Activated CD4-positive, alpha-beta T cell treated with anti-CD3 and anti-CD28 coated beads, Interleukin-2, amount 50 U/mL, for 48 hours (primary cell): Measurements from ENCODE around the gene CTU2.
"Not testable (repeated sequence)": the region's sequence is repeated elsewhere in the genome, so short reads cannot be mapped to it uniquely, and the experiment has no call there.

Experiments
- DNase-seq, 2 experiments: peaks; one replicate each; pipeline ENCODE4 v3.0.0-alpha.2; 2020

The CTU2 gene

DNA sequence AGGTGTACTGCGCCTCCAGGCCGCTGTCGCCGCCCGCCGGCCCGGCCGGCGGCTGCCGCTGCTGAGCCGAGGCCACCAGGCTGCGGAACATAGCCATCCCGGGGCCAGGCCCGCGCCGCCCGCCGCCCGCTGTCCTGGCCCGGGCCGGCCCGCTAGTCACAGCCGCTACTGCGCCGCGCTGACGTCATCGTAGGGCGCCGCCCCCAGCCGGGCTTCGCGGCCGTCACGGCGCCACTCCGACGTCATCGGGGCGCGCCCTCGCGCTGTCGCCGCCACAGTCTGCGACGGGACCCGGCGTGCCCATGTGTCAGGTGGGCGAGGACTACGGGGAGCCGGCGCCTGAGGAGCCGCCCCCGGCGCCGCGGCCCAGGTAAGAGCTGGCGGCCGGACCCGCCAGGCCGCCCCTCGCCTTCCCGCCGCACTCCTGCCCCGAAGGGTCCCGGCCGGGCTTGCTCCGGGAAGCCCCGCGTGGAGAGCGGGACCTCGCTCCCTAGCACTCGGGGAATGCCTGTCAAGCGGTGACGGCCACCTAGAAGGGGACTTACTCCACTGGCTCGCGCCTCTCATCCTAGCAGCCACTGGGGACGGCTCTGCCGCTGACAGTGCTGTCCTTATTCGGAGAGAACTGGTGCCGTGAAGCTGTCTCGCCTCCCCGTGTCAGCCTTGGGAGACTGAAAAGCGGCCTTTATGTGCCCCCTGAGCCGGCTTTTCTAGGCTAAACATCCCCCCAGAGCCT is at the start of gene CTU2, which contains the start of gene RNF166:
TSS of gene CTU2 (plus strand) at position 275 of the 736 bp plus-strand sequence. CDS start at position 303, 28 bp downstream.
TSS of gene RNF166 (minus strand) at position 180 of the 736 bp plus-strand sequence. CDS start at position 97, 83 bp downstream.
- DNase-seq: peak; percentile 91 to 93

DNA sequence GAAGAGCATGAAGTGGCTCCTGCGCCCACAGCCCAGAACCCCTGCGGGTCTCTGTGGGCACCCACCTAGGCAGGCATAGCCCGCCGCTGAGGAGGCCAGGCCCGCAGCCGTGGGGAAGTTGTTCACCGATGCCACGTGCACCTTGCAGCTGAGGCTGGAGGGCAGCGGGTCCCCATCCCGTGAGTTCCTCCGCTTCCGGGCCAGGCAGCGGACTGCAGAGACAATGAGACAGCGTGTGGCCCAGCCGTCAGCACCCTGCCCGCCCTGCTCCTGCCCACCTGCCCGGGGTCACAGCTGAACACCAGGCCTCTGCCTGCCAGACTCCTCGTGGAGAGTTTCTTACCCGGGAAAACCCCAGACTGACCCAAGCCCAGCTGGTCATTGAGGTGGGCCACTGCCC is 48.9 kb upstream of the CTU2 start:
- no peak for DNase-seq

DNA sequence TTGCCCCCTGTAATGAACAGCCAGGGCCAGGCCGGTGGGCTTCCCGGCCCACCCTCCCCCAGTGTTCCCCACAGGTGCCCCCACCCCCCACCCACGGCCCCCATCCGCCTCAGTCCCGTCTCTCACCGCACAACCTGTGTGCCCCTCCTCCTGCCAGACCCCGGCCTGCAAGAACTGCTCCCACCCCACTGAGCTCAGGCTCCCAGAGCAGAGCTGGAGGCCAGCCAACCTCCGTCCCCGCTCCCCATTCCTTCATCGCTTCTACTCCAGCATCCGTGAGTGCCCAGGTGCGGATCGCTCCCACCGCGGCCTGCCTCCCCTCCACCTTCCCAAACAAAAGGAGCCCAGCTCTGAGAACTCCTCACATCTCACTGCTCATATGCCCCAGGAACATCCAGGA is 47.6 kb upstream of the CTU2 start:
- no peak for DNase-seq

DNA sequence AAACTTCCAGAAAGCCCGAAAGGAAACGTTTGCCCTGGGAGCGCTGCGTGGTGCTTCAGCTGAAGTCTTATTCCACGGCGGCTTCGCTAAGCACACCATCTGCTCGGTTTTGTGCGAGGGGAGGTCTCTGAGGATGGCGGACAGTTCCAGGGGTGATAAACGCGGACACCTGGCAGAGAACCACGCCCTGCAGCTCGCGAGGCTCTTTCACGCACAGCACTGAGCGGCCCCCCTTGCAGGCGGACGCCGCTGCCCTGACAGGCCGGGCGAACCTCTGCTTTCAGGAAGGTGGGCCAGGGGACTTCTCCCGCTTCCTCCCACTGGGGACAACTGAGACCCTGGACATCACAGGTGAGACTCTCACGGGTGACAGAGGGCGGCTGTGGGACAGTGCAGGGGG is 47.1 kb upstream of the CTU2 start:
- DNase-seq: no peak

GRCh38 chr16:88661468-88661867 is 44.8 kb upstream of the CTU2 start:
- no peak for DNase-seq

DNA sequence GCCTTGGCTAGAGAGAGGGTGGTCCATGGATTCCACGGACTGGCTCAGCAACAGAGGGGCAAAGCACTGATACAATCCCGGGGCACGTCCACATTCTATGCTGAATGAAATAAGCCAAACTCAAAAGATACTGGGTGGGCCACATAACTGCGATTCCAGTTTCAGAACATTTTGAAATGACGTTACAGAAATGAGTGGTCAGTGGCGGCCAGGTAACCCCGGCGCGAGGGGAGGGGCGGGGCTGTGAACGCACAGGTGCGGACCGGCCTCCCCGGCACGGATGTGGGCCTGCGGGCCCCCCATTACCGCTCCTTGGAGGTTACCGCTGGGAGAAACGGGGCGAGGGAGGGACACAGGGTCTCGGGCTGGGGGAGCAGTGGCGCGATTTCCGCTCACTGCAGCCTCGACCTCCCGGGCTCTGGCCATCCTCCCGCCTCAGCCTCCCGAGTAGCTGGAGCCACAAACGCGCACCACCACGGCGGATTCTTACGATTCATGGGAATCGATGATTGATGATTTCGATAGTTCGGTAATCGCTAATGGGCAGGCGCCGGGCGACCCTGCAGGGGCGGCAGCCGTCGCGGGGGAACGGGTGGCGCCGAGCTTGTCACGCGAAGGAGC is 44.0 kb upstream of the CTU2 start:
- peak in 1 of 2 experiments; percentile 34 for DNase-seq

- DNase-seq: peak; percentile 93 to 96
Measured at GRCh38 chr16:88662843-88663606, 43.3 kb upstream of the CTU2 start, which contains the start of gene MVD. Gene MVD (minus strand): TSS chr16:88663091. CDS start chr16:88663080, 11 bp downstream.

DNA sequence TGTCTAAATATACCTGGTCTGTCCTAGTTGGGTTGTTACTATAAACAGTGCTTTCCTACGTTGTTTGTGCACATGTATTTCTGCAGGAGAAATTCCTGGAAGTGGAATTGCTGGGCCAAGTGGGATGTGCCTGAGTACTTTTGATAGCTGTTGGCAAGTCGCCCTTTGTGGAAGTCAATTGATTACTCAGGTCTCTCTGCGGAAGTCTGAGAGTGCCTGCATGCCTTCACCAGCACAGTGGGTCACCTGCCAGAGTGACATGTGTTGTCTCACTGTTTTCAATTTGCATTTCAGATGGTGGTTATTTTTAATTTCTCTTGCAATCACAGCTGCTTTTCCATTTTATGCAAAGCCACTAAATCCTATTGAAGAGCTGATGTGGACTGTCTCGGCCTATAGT is 41.2 kb upstream of the CTU2 start:
- no peak for DNase-seq

GRCh38 chr16:88665570-88665969 is 40.7 kb upstream of the CTU2 start:
- DNase-seq: no peak

DNA sequence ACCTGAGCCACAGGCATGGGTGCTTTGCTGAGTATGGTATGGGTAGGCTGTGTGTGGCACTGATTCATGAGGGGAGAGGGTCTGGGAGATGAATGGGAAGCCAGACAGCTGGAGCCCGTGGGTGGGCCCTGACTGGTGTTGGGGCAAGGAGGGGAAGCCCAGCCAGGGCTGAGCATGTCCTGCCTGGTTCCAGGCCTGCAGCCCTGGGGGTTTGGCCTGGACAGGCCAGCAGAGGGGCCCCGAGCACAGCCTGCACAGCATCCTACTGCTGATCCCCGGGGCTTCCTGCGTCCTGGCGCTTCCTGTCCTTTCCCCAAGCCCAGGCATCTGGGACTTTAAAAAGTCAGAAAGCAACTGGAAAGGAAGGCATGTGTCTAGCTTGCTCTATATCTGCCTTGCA is 38.8 kb upstream of the CTU2 start:
- no peak for DNase-seq

- DNase-seq: not testable (repeated sequence)
Measured at GRCh38 chr16:88669493-88669892, 36.8 kb upstream of the CTU2 start.

DNA sequence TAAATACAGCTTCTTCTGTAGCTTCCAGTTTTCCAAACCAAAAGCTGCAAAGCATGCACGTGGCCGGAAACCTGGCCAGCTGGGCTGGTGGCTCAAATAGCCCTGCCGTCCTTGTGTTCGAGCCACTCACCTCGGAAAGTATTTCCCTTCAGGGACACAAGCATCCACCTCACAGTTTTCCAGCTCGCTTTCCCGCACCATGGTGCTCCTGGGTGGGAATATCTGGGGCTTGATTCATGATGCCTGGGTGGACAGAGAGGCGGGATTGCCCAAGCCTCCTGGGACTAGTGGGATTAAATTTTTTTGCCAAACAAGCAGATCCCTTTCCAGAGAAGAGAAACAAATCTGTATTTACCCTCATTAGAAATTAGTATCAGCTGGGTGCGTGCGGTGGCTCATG is 36.3 kb upstream of the CTU2 start:
- no peak for DNase-seq

DNA sequence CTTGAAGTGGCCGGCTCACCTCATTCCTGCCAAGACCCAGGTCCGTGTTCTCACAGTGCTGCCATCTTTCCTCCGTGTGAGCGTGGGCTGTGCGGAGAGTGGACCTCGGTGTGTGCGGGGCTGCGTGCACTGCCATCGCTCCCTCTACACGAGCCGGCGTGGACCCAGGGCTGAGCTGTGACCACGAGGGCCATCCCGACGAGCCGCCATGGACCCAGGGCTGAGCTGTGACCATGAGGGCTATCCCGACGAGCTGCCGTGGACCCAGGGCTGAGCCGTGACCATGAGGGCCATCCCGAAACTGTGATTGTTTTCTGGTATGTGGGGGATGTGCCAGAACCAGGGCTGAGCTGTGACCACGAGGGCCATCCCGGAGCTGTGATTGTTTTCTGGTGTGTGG is 34.5 kb upstream of the CTU2 start:
- DNase-seq: no peak

- DNase-seq: no peak
Measured at GRCh38 chr16:88672776-88673175, 33.5 kb upstream of the CTU2 start.

DNA sequence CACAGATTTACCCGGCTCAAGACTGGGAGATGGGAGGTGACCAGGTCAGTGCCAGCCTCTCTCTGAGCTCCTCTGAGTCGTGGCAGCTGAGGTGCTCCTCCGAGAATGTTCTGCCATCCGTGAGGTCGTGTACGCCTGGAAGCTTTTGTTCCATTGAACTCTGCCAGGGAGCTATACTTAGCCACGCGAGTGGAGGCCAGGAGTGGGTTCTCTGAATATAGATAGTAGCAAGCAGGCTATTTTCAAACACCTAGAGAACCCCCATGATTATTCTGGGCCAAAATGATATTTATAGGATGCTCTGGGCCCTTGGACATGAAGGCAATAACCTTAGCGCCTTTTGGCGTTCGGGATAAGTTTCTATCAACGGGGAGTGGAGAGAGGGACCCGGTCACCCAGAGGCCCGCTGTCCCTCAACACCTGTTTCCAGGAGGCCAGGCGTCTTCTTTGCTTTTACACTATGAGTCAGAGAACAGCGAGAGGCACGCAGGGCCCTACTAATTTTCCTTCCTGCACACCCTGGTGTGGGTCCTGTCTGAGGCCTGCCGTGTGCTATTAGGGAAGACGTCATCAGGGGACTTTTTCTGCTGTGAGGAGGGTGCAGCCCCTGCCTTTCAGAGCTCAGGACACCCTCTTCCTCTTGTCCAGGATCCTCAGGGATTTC is 32.5 kb upstream of the CTU2 start:
- DNase-seq: no peak

DNA sequence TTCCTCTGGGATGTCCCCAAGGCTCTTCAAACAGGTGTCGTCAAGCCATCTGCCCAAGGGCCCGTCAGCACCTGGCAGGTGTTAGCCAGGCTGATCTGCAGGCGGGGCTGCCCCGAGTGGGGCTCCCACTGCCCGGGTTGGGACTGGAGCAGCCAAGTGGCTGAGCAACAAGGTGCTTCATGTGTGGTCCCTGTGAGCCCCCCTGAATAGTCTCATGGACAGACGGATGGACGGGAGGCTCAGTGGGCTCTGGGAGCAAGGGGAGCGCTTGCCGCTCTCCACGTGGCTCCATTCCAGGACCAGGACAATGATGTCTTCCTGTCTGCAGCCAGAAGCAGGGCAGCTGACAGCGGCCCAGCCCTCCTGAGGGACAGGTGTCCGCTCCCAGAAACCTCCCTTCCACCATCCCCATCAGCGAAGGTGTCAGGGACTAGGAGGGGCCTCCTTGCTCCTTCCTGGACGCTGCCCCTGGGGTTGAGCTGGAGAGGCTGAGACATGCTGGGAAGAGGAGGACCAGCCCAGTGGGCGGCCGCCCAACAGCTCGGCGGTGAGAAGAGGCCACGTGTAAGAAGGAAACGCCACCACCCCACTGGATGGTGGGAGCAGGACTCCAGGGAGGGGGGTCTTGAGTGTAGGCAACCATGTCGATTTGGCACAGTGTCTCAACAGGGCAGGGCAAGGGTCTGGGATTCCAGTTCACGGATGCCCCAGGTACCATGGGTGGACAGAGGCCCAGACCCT is 29.6 kb upstream of the CTU2 start:
- DNase-seq: no peak

GRCh38 chr16:88677721-88678120 is 28.6 kb upstream of the CTU2 start:
- DNase-seq: no peak

DNA sequence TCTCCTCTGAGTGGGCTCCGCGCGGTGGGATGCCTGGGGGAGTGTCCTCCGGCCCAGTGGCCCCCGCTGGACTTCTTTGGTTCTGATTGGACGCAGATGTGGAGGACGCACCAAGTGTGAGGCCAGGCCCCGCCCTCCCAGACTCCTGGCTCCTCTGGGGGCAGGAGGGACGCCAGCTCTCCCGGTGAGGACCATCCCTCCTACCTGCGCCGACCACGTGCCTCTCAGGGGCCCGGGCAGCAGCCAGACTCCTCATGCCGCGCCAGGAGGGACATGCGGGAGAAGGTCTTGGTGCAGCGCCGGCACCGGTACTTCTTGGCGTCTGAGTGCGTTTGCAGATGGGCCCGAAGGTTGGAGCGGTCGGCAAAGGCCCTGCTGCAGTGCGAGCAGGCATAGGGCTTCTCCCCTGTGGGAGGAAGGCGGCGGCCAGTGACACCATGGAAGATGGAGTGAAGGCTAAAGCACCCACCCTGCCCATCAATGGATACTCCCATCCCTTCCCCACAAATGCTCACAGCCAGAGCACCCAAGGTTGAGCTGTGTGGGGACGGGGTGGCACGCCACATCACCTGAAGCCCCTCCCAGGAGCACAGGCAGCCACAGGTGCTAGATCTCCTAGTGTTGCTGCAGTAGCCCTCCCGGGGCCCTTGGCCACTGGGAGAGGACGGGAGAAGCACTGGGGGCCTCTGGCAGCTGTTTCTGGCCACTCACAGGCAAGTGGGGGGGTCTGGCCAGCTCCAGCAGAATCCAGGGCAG is 27.9 kb upstream of the CTU2 start:
- no peak for DNase-seq

DNA sequence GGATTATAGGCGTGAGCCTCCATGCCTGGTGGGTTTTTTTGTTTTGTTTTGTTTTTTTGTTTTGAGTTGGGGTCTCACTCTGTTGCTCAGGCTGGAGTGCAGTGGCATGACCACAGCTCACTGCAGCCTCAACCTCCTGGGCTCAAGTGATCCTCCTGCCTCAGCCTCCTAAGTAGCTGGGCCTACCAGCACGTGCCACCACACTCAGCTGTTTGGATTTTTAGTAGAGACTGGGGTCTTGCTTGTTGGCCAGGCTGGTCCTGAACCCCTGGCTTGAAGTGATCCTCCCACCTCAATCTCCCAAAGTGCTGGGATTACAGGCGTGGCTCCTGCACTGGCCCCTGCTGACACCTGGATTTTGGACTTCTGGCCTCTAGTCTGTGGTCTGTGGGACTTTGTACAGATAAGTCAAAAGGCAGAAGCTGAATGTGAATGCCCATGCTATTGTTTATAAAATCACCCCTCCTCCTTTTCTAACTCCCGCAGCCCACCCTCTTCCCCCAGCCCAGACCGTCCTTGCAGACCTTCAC is 25.7 kb upstream of the CTU2 start:
- DNase-seq: no peak

- peak; percentile 61 to 63 for DNase-seq
Measured at GRCh38 chr16:88681084-88681680, 25.1 kb upstream of the CTU2 start.
